Inflammatory macrophage treated with lipopolysaccharide for 1 hour (primary cell): Measurements from ENCODE around the gene CYP17A1.

Experiments
- DNase-seq, 2 donors: peaks; one replicate each; pipeline ENCODE4 v3.0.0-alpha.2; 2020 to 2022

CYP17A1 gene

GRCh38 chr10:102801978-102802377 lies 35.2 kb downstream of the CYP17A1 start:
- DNase-seq = peak; percentile 52 to 56

- DNase-seq = peak; percentile 47 to 66
Measured at GRCh38 chr10:102801496-102801895, 35.7 kb downstream of the CYP17A1 start.

GRCh38 chr10:102800611-102801335 lies 36.4 kb downstream of the CYP17A1 start:
- DNase-seq = no peak

GRCh38 chr10:102799691-102800471 lies 37.3 kb downstream of the CYP17A1 start:
- DNase-seq = no peak

- DNase-seq = peak; percentile 72 to 77
Measured at GRCh38 chr10:102796407-102797176, 40.6 kb downstream of the CYP17A1 start.

- no peak for DNase-seq
Measured at GRCh38 chr10:102795453-102796406, 41.5 kb downstream of the CYP17A1 start.

GRCh38 chr10:102791754-102792395 lies 45.3 kb downstream of the CYP17A1 start:
- no peak for DNase-seq

GRCh38 chr10:102785818-102786217 lies 51.4 kb downstream of the CYP17A1 start:
- peak; percentile 91 to 94 for DNase-seq

- DNase-seq = peak in 1 of 2 donors; percentile 25
Measured at GRCh38 chr10:102783568-102783967, 53.6 kb downstream of the CYP17A1 start.

GRCh38 chr10:102782673-102783551 lies 54.3 kb downstream of the CYP17A1 start:
- no peak for DNase-seq

- DNase-seq = no peak
Measured at GRCh38 chr10:102781921-102782557, 55.2 kb downstream of the CYP17A1 start.

- no peak for DNase-seq
Measured at GRCh38 chr10:102781090-102781920, 55.9 kb downstream of the CYP17A1 start.
